Brain microvascular endothelial cell (primary cell): ENCODE data around the gene FARP1.

Experiments
- DNase-seq: peaks from one replicate; pipeline ENCODE4 v3.0.0-alpha.2; 2020
- H3K27ac ChIP-seq: fragments of 250-450 bp; sonication (Bioruptor Pico); 2 replicates; pipeline ENCODE4 v1.5.1; 2020; ENCODE audit warnings: mild to moderate bottlenecking, moderate library complexity
- H3K27me3 ChIP-seq: fragments of 250-450 bp; sonication (Bioruptor Pico); replicated peaks from 2 replicates; pipeline ENCODE4 v1.5.1; 2020; ENCODE audit warnings: mild to moderate bottlenecking
- H3K36me3 ChIP-seq: fragments of 250-450 bp; sonication (Bioruptor Pico); replicated peaks from 2 replicates; pipeline ENCODE4 v1.5.1; 2020; ENCODE audit warnings: mild to moderate bottlenecking
- H3K4me3 ChIP-seq: 2 replicates; pipeline ENCODE4 v1.5.1; 2011; ENCODE audit warnings: low read depth, mild to moderate bottlenecking, control low read depth, low read length, moderate library complexity
- CTCF ChIP-seq: IDR thresholded peaks from 2 replicates; pipeline ENCODE4 v1.5.1; 2011; ENCODE audit warnings: low read depth, mild to moderate bottlenecking, moderate library complexity, low read length, control low read depth, inconsistent platforms; ENCODE audit errors: missing control alignments
- in situ Hi-C: cut with HindIII; loops from 2 replicates; pipeline ENCODE4 v1.10.0; 2017; ENCODE audit warnings: low sequenced_read_pairs, low pct_ligation_motif_present

The FARP1 gene

DNA sequence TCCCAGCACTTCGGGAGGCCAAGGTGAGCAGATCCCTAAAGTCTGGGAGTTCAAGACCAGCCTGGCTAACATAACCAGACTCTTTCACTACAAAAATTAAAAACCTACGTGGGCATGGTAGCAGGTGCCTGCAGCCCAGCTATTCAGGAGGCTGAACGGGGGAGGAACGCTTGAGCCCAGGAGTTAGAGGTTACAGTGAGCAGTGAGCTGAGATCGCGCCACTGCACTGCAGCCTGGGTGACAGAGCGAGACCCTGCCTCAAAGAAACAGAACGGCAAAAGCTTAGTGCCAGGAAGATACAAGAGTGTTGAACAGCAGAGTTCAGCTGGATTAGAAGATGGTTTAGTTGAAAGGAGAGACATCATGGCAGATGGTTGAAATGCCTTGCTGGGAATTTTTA, 58.3 kb downstream of the FARP1 start:
- DNase-seq: no peak
- Histone ChIP-seq H3K27ac (no peak overlapping the region), H3K27me3 (no peaks in the 10 kb centered on the region), H3K36me3 (no peaks in the 10 kb centered on the region), H3K4me3 (no peak overlapping the region)
- TF ChIP-seq CTCF: no peak
- in situ Hi-C loops: no loop called here

- H3K36me3 ChIP-seq: no peaks in the 10 kb centered on the region
- in situ Hi-C loops: no loop called here
- TF ChIP-seq CTCF: no peak
- H3K4me3 ChIP-seq: no peak overlapping the region
- no peaks in the 10 kb centered on the region for H3K27me3 ChIP-seq
- no peak for DNase-seq
- no peak overlapping the region for H3K27ac ChIP-seq
Observed at GRCh38 chr13:98201984-98202383, 59.1 kb downstream of the FARP1 start.

GRCh38 chr13:98203646-98204326, 60.9 kb downstream of the FARP1 start:
- Histone ChIP-seq H3K4me3 (no peak overlapping the region), H3K27me3 (no peaks in the 10 kb centered on the region), H3K36me3 (no peaks in the 10 kb centered on the region), H3K27ac (no peak overlapping the region)
- TF ChIP-seq CTCF: no peak
- in situ Hi-C loops: no loop called here
- DNase-seq: no peak

GRCh38 chr13:98204546-98204945, 61.7 kb downstream of the FARP1 start:
- Histone ChIP-seq H3K4me3 (no peak overlapping the region), H3K36me3 (no peaks in the 10 kb centered on the region), H3K27me3 (no peaks in the 10 kb centered on the region), H3K27ac (no peak overlapping the region)
- DNase-seq: no peak
- in situ Hi-C loops: no loop called here
- no peak for TF ChIP-seq CTCF

DNA sequence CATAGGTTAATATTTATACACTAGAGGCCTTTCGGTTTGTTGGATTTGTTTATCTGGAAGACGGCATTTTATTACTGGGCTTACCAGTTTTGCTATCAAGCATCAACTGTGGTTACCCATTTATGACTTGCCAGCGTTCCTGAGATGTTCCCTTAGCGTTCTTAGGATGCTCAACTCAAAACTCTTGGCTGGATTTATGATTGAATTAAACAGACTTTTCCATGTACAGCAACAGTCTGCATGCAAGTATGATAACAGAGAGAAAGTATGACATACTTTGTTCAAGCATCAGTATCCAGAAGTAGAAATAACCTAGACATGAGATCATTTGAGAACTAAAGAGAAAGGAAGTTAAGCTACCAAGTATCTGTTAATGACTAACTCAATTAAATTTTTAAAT, 64.1 kb downstream of the FARP1 start:
- H3K36me3 ChIP-seq: no peaks in the 10 kb centered on the region
- no peaks in the 10 kb centered on the region for H3K27me3 ChIP-seq
- TF ChIP-seq CTCF: no peak
- in situ Hi-C loops: no loop called here
- no peak overlapping the region for H3K4me3 ChIP-seq
- peak overlapping the region; percentile 91 for H3K27ac ChIP-seq
- DNase-seq: peak; percentile 91

- in situ Hi-C loops: no loop called here
- TF ChIP-seq CTCF: no peak
- H3K36me3 ChIP-seq: no peaks in the 10 kb centered on the region
- peak; percentile 50 for DNase-seq
- no peaks in the 10 kb centered on the region for H3K27me3 ChIP-seq
- H3K4me3 ChIP-seq: no peak overlapping the region
- peak overlapping the region; percentile 91 for H3K27ac ChIP-seq
Observed at GRCh38 chr13:98207416-98207815, 64.5 kb downstream of the FARP1 start.
